ENCODE measurements around the gene STAT5B. TPM values are rescaled to one million over a fixed set of nuclear protein-coding genes. Genes with fewer than 3 reads are reported as not detected.
A peak's percentile ranks its signal among the peaks of the same experiment; 100 is the strongest.

The STAT5B gene
- total RNA-seq, 6 experiments from 2014 or later: 16.8 to 22.5 (median 20.1) TPM

- Mint-ChIP-seq H3K36me3 (ENCODE audit: low read depth) (no peaks in the 10 kb centered on the region), H3K9me3 (no peaks in the 10 kb centered on the region), H3K27me3 (ENCODE audit: insufficient read depth) (no peaks in the 10 kb centered on the region), H3K4me3 (no peak overlapping the region), H3K4me1 (ENCODE audit: low read depth) (peaks cover 29% of the 10 kb centered on the region), H3K27ac (no peak overlapping the region)
- no peak for DNase-seq
- TF ChIP-seq, protein P1, sequence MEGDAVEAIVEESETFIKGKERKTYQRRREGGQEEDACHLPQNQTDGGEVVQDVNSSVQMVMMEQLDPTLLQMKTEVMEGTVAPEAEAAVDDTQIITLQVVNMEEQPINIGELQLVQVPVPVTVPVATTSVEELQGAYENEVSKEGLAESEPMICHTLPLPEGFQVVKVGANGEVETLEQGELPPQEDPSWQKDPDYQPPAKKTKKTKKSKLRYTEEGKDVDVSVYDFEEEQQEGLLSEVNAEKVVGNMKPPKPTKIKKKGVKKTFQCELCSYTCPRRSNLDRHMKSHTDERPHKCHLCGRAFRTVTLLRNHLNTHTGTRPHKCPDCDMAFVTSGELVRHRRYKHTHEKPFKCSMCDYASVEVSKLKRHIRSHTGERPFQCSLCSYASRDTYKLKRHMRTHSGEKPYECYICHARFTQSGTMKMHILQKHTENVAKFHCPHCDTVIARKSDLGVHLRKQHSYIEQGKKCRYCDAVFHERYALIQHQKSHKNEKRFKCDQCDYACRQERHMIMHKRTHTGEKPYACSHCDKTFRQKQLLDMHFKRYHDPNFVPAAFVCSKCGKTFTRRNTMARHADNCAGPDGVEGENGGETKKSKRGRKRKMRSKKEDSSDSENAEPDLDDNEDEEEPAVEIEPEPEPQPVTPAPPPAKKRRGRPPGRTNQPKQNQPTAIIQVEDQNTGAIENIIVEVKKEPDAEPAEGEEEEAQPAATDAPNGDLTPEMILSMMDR (IDR thresholded peaks at IDR 0.05): no peak
Measured at GRCh38 chr17:42255445-42255844, 20.7 kb downstream of the STAT5B start.

GRCh38 chr17:42253578-42253977 lies 22.6 kb downstream of the STAT5B start:
- no peak for DNase-seq
- Mint-ChIP-seq H3K27me3 (ENCODE audit: insufficient read depth) (no peaks in the 10 kb centered on the region), H3K27ac (no peak overlapping the region), H3K4me3 (no peak overlapping the region), H3K9me3 (no peaks in the 10 kb centered on the region), H3K36me3 (ENCODE audit: low read depth) (peaks cover 4% of the 10 kb centered on the region; the same call in 1 of the 2 replicates), H3K4me1 (ENCODE audit: low read depth) (peaks cover 34% of the 10 kb centered on the region)
- TF ChIP-seq, protein P1 (IDR thresholded peaks at IDR 0.05): no peak

DNA sequence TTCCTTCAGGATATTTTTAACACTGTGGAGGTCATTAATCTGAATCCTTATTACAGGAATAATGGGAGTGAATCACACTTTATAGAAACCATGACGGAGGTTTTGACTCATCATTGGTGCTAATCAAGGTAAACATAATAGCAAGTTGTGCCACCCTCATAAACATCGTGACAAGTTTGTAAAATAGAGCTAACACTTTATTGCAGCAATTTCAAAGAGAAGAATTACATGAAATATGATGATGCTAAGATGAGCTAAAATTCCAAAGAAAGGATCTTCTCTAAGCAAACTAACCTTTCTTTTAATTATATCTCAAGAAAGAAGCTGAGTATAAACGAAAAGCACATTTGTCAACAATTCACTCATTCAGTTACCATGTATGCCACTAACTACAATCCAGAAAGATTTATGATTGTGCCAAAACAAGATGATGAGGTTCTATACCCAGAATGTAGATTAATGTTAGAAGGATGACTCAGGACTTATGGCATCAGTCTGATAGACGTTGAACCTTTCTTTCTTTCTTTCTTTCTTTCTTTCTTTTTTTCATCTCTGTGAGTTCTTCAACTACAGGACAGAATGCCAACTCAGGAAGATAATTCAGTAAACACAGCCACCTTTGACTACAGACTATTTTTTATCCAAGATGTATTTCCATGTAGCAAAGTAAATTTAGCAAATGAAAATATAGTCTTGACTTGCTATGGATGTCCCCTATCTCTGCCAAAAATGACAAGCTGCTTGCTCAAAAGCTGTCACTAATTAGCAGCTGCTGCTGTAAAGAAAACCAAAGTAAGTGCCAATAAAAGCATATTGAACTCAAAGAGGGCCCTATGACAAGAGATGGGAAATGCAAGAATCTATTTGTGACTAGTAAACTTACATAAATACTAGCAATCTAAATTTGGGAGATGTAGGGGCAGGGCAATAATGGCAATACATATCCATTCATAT lies 23.3 kb downstream of the STAT5B start:
- peaks cover 41% of the 10 kb centered on the region for H3K4me1 Mint-ChIP-seq (ENCODE audit: low read depth)
- peak overlapping the region; percentile 66 for H3K27ac Mint-ChIP-seq
- DNase-seq: peak; percentile 31
- TF ChIP-seq, protein P1 (IDR thresholded peaks at IDR 0.05): no peak
- no peaks in the 10 kb centered on the region for H3K27me3 Mint-ChIP-seq (ENCODE audit: insufficient read depth)
- no peaks in the 10 kb centered on the region for H3K9me3 Mint-ChIP-seq
- H3K4me3 Mint-ChIP-seq: peak overlapping the region; percentile 4; the same call in 1 of the 2 replicates
- H3K36me3 Mint-ChIP-seq (ENCODE audit: low read depth): peaks cover 5% of the 10 kb centered on the region

DNA sequence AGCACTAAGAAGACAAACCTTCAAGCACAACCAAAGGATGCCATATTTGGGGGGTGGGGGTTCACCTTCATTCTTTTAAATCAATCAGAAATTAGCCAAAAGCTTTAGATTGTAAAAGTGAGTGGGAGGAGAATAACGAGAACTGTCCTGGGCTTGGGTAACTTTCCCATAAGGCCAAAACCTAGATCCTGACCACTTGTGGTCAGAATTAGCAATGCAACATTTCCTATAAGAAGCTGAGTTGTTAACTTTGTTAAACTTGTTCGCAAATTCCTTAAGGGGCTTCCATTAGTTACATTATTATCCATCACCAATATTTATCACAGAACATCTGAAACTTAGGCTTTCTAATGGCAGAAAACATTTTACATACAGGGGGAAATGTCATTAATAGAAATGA lies 25.1 kb downstream of the STAT5B start:
- no peak for DNase-seq
- Mint-ChIP-seq H3K9me3 (no peaks in the 10 kb centered on the region), H3K27ac (no peak overlapping the region), H3K4me3 (no peak overlapping the region), H3K27me3 (ENCODE audit: insufficient read depth) (no peaks in the 10 kb centered on the region), H3K36me3 (ENCODE audit: low read depth) (peaks cover 5% of the 10 kb centered on the region), H3K4me1 (ENCODE audit: low read depth) (peaks cover 51% of the 10 kb centered on the region)
- TF ChIP-seq, protein P1 (IDR thresholded peaks at IDR 0.05): peak; percentile 58

DNA sequence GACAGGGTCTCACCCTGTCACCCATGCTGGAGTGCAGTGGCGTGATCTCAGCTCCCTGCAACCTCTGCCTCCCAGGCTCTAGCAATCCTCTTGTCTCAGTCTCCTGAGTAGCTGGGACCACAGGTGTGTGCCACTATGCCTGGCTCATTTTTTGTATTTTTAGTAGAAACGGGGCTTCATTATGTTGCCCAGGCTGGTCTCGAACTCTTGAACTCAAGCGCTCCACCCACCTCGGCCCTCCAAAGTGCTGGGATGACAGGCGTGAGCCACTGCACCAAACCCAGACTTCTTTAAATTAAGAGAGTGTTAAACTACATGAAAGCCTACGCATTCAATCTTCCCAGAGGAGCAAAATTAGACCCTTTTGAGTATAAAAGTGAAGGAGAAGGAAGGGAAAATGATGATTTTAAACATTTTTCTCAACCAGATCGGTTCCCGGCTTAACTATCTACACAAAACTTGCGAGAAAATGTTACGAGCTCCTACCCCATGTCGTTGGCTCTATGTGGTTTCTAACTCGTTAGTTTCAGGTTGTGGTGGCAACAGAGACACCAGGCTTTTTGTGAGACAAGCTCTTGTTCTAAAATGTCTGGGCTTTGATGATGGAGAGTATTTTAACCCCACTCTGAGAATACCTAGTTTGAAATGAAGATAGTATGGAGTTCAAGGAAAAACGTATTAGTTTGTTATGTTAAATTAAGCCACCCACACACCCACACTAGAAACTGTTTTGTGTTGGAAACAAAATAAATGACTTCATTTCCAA lies 26.3 kb downstream of the STAT5B start:
- no peak for DNase-seq
- Mint-ChIP-seq H3K4me3 (no peak overlapping the region), H3K36me3 (ENCODE audit: low read depth) (peaks cover 5% of the 10 kb centered on the region), H3K9me3 (no peaks in the 10 kb centered on the region), H3K27ac (no peak overlapping the region), H3K4me1 (ENCODE audit: low read depth) (peaks cover 45% of the 10 kb centered on the region), H3K27me3 (ENCODE audit: insufficient read depth) (no peaks in the 10 kb centered on the region)
- TF ChIP-seq, protein P1 (IDR thresholded peaks at IDR 0.05): no peak

All from HFFc6 (cell line).